ACC112 (cell line): ENCODE results near the gene ZNF580.

Experiments
- H2AFZ ChIP-seq: fragments of 200-600 bp; sonication (generic); one replicate; pipeline ENCODE4 v1.6.0; 2017; ENCODE audit warnings: antibody characterized with exemption, low read length; ENCODE audit not compliant: unreplicated experiment
- H3K27ac ChIP-seq: fragments of 200-600 bp; sonication (generic); 2 replicates; pipeline ENCODE4 v1.5.1; 2014; ENCODE audit warnings: low read depth, mild to moderate bottlenecking, antibody characterized with exemption, low read length, moderate library complexity
- H3K27me3 ChIP-seq: fragments of 200-600 bp; sonication (generic); 2 replicates; pipeline ENCODE4 v1.6.1; 2014; ENCODE audit warnings: mild to moderate bottlenecking, antibody characterized with exemption, low read length, moderate library complexity, mixed read lengths; ENCODE audit not compliant: insufficient read depth
- H3K36me3 ChIP-seq: fragments of 200-600 bp; sonication (generic); 2 replicates; pipeline ENCODE4 v1.6.1; 2016; ENCODE audit warnings: mild to moderate bottlenecking, antibody characterized with exemption, low read length, moderate library complexity, mixed read lengths; ENCODE audit not compliant: insufficient read depth
- H3K4me1 ChIP-seq: fragments of 200-600 bp; sonication (generic); one replicate; pipeline ENCODE4 v1.6.1; 2016; ENCODE audit warnings: low read length, mixed read lengths; ENCODE audit not compliant: insufficient read depth, unreplicated experiment, control insufficient read depth
- H3K4me3 ChIP-seq: fragments of 200-600 bp; sonication (generic); 2 replicates; pipeline ENCODE4 v1.5.1; 2014; ENCODE audit warnings: mild to moderate bottlenecking, low read depth, low read length
- H3K79me2 ChIP-seq: fragments of 200-600 bp; sonication (generic); one replicate; pipeline ENCODE4 v1.6.0; 2016; ENCODE audit warnings: low read length; ENCODE audit not compliant: control insufficient read depth, unreplicated experiment, insufficient read depth

ZNF580 gene

GRCh38 chr19:55640043-55640576 is 692 bp upstream of the ZNF580 start:
- Histone ChIP-seq H3K27ac (peak overlapping the region; percentile 86), H3K4me1 (peaks cover 5% of the 10 kb centered on the region), H3K4me3 (peak overlapping the region; percentile 96), H2AFZ (no peak overlapping the region), H3K36me3 (no peaks in the 10 kb centered on the region; the same call in 1 of the 2 replicates), H3K79me2 (peaks cover 48% of the 10 kb centered on the region), H3K27me3 (no peaks in the 10 kb centered on the region)

GRCh38 chr19:55641426-55642152 is 787 bp downstream of the ZNF580 start:
- Histone ChIP-seq H3K79me2 (peaks cover 40% of the 10 kb centered on the region), H3K27me3 (no peaks in the 10 kb centered on the region), H3K36me3 (no peaks in the 10 kb centered on the region; the same call in 1 of the 2 replicates), H2AFZ (no peak overlapping the region), H3K4me1 (peaks cover 7% of the 10 kb centered on the region), H3K4me3 (peak overlapping the region; percentile 96), H3K27ac (peak overlapping the region; percentile 86)

- Histone ChIP-seq H2AFZ (no peak overlapping the region), H3K79me2 (peaks cover 36% of the 10 kb centered on the region), H3K36me3 (no peaks in the 10 kb centered on the region; the same call in 1 of the 2 replicates), H3K4me3 (peak overlapping the region; percentile 96), H3K27ac (peak overlapping the region; percentile 52), H3K27me3 (no peaks in the 10 kb centered on the region), H3K4me1 (peaks cover 9% of the 10 kb centered on the region)
Measured at GRCh38 chr19:55642153-55643002, 1.6 kb downstream of the ZNF580 start.

- Histone ChIP-seq H2AFZ (no peak within 1 kb of the TSS), H3K27ac (peak within 1 kb of the TSS; percentile 29; the same call in 1 of the 2 replicates), H3K79me2 (peaks cover 33% of the 10 kb centered on the region), H3K27me3 (no peaks in the 10 kb centered on the region), H3K4me3 (peak within 1 kb of the TSS; percentile 96), H3K36me3 (no peaks in the 10 kb centered on the region; the same call in 1 of the 2 replicates), H3K4me1 (peaks cover 9% of the 10 kb centered on the region)
Measured at GRCh38 chr19:55643003-55643886, 2.4 kb downstream of the ZNF580 start, which contains the start of gene ZNF581. Gene ZNF581, plus strand, starts transcription at chr19:55643649. Its CDS starts 923 bp downstream, at chr19:55644572.

GRCh38 chr19:55643887-55644176 is 3.0 kb downstream of the ZNF580 start:
- Histone ChIP-seq H3K79me2 (peaks cover 33% of the 10 kb centered on the region), H2AFZ (no peak overlapping the region)

GRCh38 chr19:55644191-55644833 is 3.5 kb downstream of the ZNF580 start:
- peaks cover 30% of the 10 kb centered on the region for H3K79me2 ChIP-seq
- H3K27ac ChIP-seq: no peak overlapping the region
- H2AFZ ChIP-seq: no peak overlapping the region
- H3K4me3 ChIP-seq: peak overlapping the region; percentile 96
- H3K36me3 ChIP-seq: no peaks in the 10 kb centered on the region; the same call in 1 of the 2 replicates
- peaks cover 9% of the 10 kb centered on the region for H3K4me1 ChIP-seq
- H3K27me3 ChIP-seq: no peaks in the 10 kb centered on the region

More at GRCh38 chr19:55643887-55644176, 3.0 kb downstream of the ZNF580 start:
- no peaks in the 10 kb centered on the region; the same call in 1 of the 2 replicates for H3K36me3 ChIP-seq
- peak overlapping the region; percentile 96 for H3K4me3 ChIP-seq
- no peaks in the 10 kb centered on the region for H3K27me3 ChIP-seq
- peaks cover 9% of the 10 kb centered on the region for H3K4me1 ChIP-seq
- no peak overlapping the region for H3K27ac ChIP-seq

GRCh38 chr19:55644842-55645511 is 4.2 kb downstream of the ZNF580 start:
- Histone ChIP-seq H2AFZ (no peak overlapping the region), H3K27me3 (no peaks in the 10 kb centered on the region), H3K79me2 (peaks cover 28% of the 10 kb centered on the region), H3K4me3 (peak overlapping the region; percentile 96), H3K27ac (no peak overlapping the region), H3K4me1 (peaks cover 9% of the 10 kb centered on the region), H3K36me3 (no peaks in the 10 kb centered on the region; the same call in 1 of the 2 replicates)

- Histone ChIP-seq H3K36me3 (no peaks in the 10 kb centered on the region; the same call in 1 of the 2 replicates), H3K4me1 (peaks cover 9% of the 10 kb centered on the region)
Measured at GRCh38 chr19:55645512-55645881, 4.7 kb downstream of the ZNF580 start.

GRCh38 chr19:55646889-55647731 is 6.3 kb downstream of the ZNF580 start:
- no peaks in the 10 kb centered on the region for H3K27me3 ChIP-seq
- H3K4me3 ChIP-seq: peak overlapping the region; percentile 86
- H2AFZ ChIP-seq: no peak overlapping the region
- no peaks in the 10 kb centered on the region; the same call in 1 of the 2 replicates for H3K36me3 ChIP-seq
- H3K79me2 ChIP-seq: peaks cover 28% of the 10 kb centered on the region
- H3K27ac ChIP-seq: no peak overlapping the region
- peaks cover 9% of the 10 kb centered on the region for H3K4me1 ChIP-seq

More at GRCh38 chr19:55645512-55645881, 4.7 kb downstream of the ZNF580 start:
- H3K79me2 ChIP-seq: peaks cover 28% of the 10 kb centered on the region
- H2AFZ ChIP-seq: no peak overlapping the region
- no peak overlapping the region for H3K27ac ChIP-seq
- no peak overlapping the region; the same call in 1 of the 2 replicates for H3K4me3 ChIP-seq
- no peaks in the 10 kb centered on the region for H3K27me3 ChIP-seq
